Measurements from ENCODE around the gene GLE1. TPM values are rescaled to one million over a fixed set of nuclear protein-coding genes. Genes with fewer than 3 reads are reported as not detected.

Gene GLE1
- total RNA-seq, 1 experiment from 2014 or later, result 19.0 TPM

DNA sequence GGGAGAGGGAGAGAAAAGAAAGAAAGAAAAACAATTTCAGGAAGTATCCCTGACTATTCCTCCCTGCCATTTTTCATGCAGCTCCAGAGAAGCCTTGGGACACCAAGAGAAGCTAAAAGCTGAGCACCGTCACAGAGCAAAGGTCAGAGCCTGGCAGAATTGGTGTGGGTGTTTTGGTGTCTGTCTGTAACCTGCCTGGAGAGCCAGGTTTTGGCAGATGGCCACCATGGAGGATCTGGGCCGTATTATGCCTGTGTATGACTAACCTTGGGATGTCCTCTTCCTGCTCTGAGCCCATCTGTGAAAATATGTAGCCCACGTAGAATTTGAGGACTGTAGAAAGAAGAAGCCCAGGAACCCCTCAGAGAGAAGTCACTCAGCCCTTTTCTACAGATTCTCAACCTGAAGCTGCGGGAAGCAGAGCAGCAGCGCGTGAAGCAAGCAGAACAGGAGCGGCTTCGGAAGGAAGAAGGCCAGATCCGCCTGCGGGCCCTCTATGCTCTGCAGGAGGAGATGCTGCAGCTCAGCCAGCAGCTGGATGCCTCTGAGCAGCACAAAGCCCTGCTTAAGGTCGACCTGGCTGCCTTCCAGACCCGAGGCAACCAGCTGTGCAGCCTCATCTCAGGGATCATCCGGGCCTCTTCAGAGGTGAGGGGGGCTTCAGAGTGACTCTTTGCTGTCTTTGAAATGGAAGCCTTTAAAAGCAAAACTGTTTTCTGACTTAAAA, 18.8 kb downstream of the GLE1 start:
- H4K91ac ChIP-seq (ENCODE audit: insufficient read length, low read depth, low read length), result no peak overlapping the region
- H3K4me2 ChIP-seq (ENCODE audit: insufficient read depth, insufficient read length, low read length), result no peak overlapping the region
- DNase-seq, result peak; percentile 34
- no peak overlapping the region for H3K56ac ChIP-seq (ENCODE audit: insufficient read length, low read depth, low read length)
- TF ChIP-seq, protein P1, sequence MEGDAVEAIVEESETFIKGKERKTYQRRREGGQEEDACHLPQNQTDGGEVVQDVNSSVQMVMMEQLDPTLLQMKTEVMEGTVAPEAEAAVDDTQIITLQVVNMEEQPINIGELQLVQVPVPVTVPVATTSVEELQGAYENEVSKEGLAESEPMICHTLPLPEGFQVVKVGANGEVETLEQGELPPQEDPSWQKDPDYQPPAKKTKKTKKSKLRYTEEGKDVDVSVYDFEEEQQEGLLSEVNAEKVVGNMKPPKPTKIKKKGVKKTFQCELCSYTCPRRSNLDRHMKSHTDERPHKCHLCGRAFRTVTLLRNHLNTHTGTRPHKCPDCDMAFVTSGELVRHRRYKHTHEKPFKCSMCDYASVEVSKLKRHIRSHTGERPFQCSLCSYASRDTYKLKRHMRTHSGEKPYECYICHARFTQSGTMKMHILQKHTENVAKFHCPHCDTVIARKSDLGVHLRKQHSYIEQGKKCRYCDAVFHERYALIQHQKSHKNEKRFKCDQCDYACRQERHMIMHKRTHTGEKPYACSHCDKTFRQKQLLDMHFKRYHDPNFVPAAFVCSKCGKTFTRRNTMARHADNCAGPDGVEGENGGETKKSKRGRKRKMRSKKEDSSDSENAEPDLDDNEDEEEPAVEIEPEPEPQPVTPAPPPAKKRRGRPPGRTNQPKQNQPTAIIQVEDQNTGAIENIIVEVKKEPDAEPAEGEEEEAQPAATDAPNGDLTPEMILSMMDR (conservative IDR thresholded peaks at IDR 0.05), result no peak
- H4K5ac ChIP-seq (ENCODE audit: insufficient read length, low read depth, low read length), result no peak overlapping the region
- Mint-ChIP-seq H3K9me3 (peaks cover 4 to 7% of the 10 kb centered on the region in 2 experiments; a peak in 3 of 5 replicates), H3K4me1 (peaks cover 0 to 3% of the 10 kb centered on the region in 2 experiments; a peak in 2 of 4 replicates), H3K36me3 (ENCODE audit: insufficient read depth in 1 of 3, low read depth in 3 of 3) (peaks cover 17 to 40% (median 27%) of the 10 kb centered on the region in 3 experiments), H3K27ac (peak overlapping the region; percentile 16 to 70 (median 63); a peak in 3 of 7 replicates), H3K4me3 (no peak overlapping the region), H3K27me3 (ENCODE audit: low read depth) (no peaks in the 10 kb centered on the region)
- no peak overlapping the region for H2AFZ ChIP-seq (ENCODE audit: low read length)
- H4K20me1 ChIP-seq (ENCODE audit: control insufficient read depth, insufficient read depth, insufficient read length), result no peaks in the 10 kb centered on the region
- no peak overlapping the region for H2BK120ac ChIP-seq (ENCODE audit: low read depth, low read length, poor library complexity, severe bottlenecking)
- H3K27ac ChIP-seq (ENCODE audit: insufficient read length, low read depth, low read length), result no peak overlapping the region
- H3K23me2 ChIP-seq (ENCODE audit: insufficient read length, low read depth, low read length, poor library complexity, severe bottlenecking), result no peaks in the 10 kb centered on the region
- H3K27me3 ChIP-seq (ENCODE audit: insufficient read depth, low read length), result no peaks in the 10 kb centered on the region
- H3K18ac ChIP-seq (ENCODE audit: insufficient read length, low read depth, low read length), result no peak overlapping the region
- no peak overlapping the region for H3K9ac ChIP-seq (ENCODE audit: extremely low read depth, insufficient read length, low read length)
- no peaks in the 10 kb centered on the region for H3K79me2 ChIP-seq (ENCODE audit: insufficient read depth, low read length)
- H3K23ac ChIP-seq (ENCODE audit: insufficient read length, low read depth, low read length), result no peak overlapping the region
- H3K9me3 ChIP-seq (ENCODE audit: control insufficient read depth, low read depth, low read length), result no peaks in the 10 kb centered on the region
- H3K4me1 ChIP-seq (ENCODE audit: insufficient read depth, low read length), result no peaks in the 10 kb centered on the region
- no peak overlapping the region for H2BK20ac ChIP-seq (ENCODE audit: low read depth, low read length, poor library complexity, severe bottlenecking)
- no peaks in the 10 kb centered on the region for H3K79me1 ChIP-seq (ENCODE audit: insufficient read depth, low read depth, low read length, poor library complexity, severe bottlenecking)
- no peak overlapping the region for H2BK12ac ChIP-seq (ENCODE audit: insufficient read length, low read depth, low read length)
- no peak overlapping the region for H4K8ac ChIP-seq (replicated peaks; ENCODE audit: insufficient read length, low read depth, low read length)
- H3K14ac ChIP-seq (ENCODE audit: insufficient read depth, low read length), result no peak overlapping the region
- no peak overlapping the region for H2AK5ac ChIP-seq (ENCODE audit: insufficient read length, low read length)
- H3T11ph ChIP-seq (ENCODE audit: low read length), result no peak overlapping the region
- H3K4ac ChIP-seq (ENCODE audit: low read depth, low read length), result no peak overlapping the region
- WGBS (ENCODE audit: extremely low coverage, insufficient read length, low lambda C conversion rate), result no CpG with 5 or more reads among the region's 13 CpGs
- H2BK5ac ChIP-seq (ENCODE audit: insufficient read length, low read length), result no peak overlapping the region
- H2BK15ac ChIP-seq (ENCODE audit: low read depth, low read length), result no peak overlapping the region

All from H9 (cell line).